Kidney (tissue), 14 donors: Measurements from ENCODE around the gene HIVEP3. TPM values are rescaled to one million over a fixed set of nuclear protein-coding genes. Genes with fewer than 3 reads are reported as not detected.

Source experiments
- DNase-seq, 5 donors: peaks; one replicate each; pipeline ENCODE4 v3.0.0-alpha.2; 2013 to 2020
- FAIRE-seq: peaks from 2 replicates; lab custom pipeline; 2012; peaks lifted over from hg19 to GRCh38; lab: Jason Lieb, UNC
- H3K27ac ChIP-seq, 2 donors: one replicate each; pipeline ENCODE4 v1.7.0; 2013; ENCODE audit warnings: low read depth in 2 of 2, low read length in 2 of 2, inconsistent platforms in 1 of 2
- H3K27me3 ChIP-seq: one replicate; pipeline ENCODE4 v1.7.1; 2013; ENCODE audit warnings: low read length, inconsistent platforms; ENCODE audit not compliant: control insufficient read depth, insufficient read depth
- H3K36me3 ChIP-seq, 3 donors: one replicate each; pipeline versions ENCODE4 v1.7.0 to v1.7.1; 2013; ENCODE audit warnings: low read length in 3 of 3, control low read depth in 1 of 3, inconsistent platforms in 1 of 3; ENCODE audit not compliant: insufficient read depth in 3 of 3, control insufficient read depth in 2 of 3
- H3K4me1 ChIP-seq, 3 donors: one replicate each; pipeline versions ENCODE4 v1.7.0 to v1.7.1; 2013; ENCODE audit warnings: low read length in 3 of 3, inconsistent platforms in 1 of 3, low read depth in 1 of 3; ENCODE audit not compliant: control insufficient read depth in 2 of 3, insufficient read depth in 2 of 3
- H3K4me3 ChIP-seq, 3 donors: one replicate each; pipeline versions ENCODE4 v1.7.0 to v1.8.1; 2013; ENCODE audit warnings: low read length in 3 of 3, control low read depth in 1 of 3, inconsistent platforms in 1 of 3
- H3K9ac ChIP-seq, 3 donors: one replicate each; pipeline versions ENCODE4 v1.7.0 to v1.7.1; 2013; ENCODE audit warnings: low read length in 3 of 3, control low read depth in 1 of 3, inconsistent platforms in 1 of 3
- H3K9me3 ChIP-seq, 3 donors: one replicate each; pipeline versions ENCODE4 v1.7.0 to v1.7.1; 2013; ENCODE audit warnings: low read length in 3 of 3, control low read depth in 1 of 3, inconsistent platforms in 1 of 3; ENCODE audit not compliant: control insufficient read depth in 2 of 3, insufficient read depth in 1 of 3
- CTCF ChIP-seq: IDR thresholded peaks from 3 replicates; pipeline ENCODE4 v1.5.1; 2012; ENCODE audit warnings: mild to moderate bottlenecking, moderate library complexity, borderline replicate concordance; ENCODE audit not compliant: insufficient read depth; ENCODE audit errors: extremely low read depth
- intact Hi-C: fragments of 100-400 bp; cut with DNase I; formaldehyde crosslinking; loops from one replicate; pipeline ENCODE4 v1.11.1; 2022
- polyA plus RNA-seq: library from polyadenylated mRNA; stranded (reverse); fragments of 350-450 nt; fragmentation: Illumina TruSeq; extraction: RNeasy Lipid Tissue Mini Kit (QIAGEN cat#74804); gene quantifications from one replicate; pipeline ENCODE4 v1.2.3, GENCODE V29; 2014; ENCODE audit warnings: low read depth, low replicate concordance; ENCODE audit not compliant: insufficient read depth
- total RNA-seq: library from RNA; stranded (reverse); fragmentation: NEBNext Ultra II Directional; extraction: Animal tissue kit (Norgen Biotek cat#: 25700); gene quantifications from one replicate; pipeline ENCODE4 v1.2.1, GENCODE V29; 2021
- donor health status: control.
- donor health status: control.
- donor health status: control.
- donor health status: control.
- donor health status: control.
- donor health status: DM: yes; HTN: yes; CAD: no.
- donor health status: Normal renal cell carcinoma (clear cell type).

The HIVEP3 gene
- total and polyA plus RNA-seq, 2 donors from 2014 or later = 3.5 to 11.0 TPM

GRCh38 chr1:41468122-41468762 lies 450.5 kb downstream of the HIVEP3 start:
- peak in 1 of 5 donors; percentile 37 for DNase-seq
- no peak overlapping the region for H3K27ac ChIP-seq
- intact Hi-C loops = no loop called here
- TF ChIP-seq CTCF = no peak
- no peaks in the 10 kb centered on the region for H3K27me3 ChIP-seq
- H3K9me3 ChIP-seq = no peaks in the 10 kb centered on the region
- H3K4me3 ChIP-seq = no peak overlapping the region
- no peak overlapping the region for H3K9ac ChIP-seq
- H3K36me3 ChIP-seq = no peaks in the 10 kb centered on the region
- H3K4me1 ChIP-seq = no peaks in the 10 kb centered on the region
- FAIRE-seq = no peak

GRCh38 chr1:41467673-41468072 lies 451.0 kb downstream of the HIVEP3 start:
- intact Hi-C loops = no loop called here
- H3K4me1 ChIP-seq = no peaks in the 10 kb centered on the region
- no peaks in the 10 kb centered on the region for H3K27me3 ChIP-seq
- no peak overlapping the region for H3K4me3 ChIP-seq
- H3K27ac ChIP-seq = no peak overlapping the region
- FAIRE-seq = no peak
- DNase-seq = no peak
- H3K36me3 ChIP-seq = no peaks in the 10 kb centered on the region
- H3K9ac ChIP-seq = no peak overlapping the region
- TF ChIP-seq CTCF = no peak
- no peaks in the 10 kb centered on the region for H3K9me3 ChIP-seq

GRCh38 chr1:41466146-41466545 lies 452.6 kb downstream of the HIVEP3 start:
- H3K27me3 ChIP-seq = no peaks in the 10 kb centered on the region

More at GRCh38 chr1:41466146-41466545, 452.6 kb downstream of the HIVEP3 start:
- no peak for TF ChIP-seq CTCF
- intact Hi-C loops = no loop called here
- DNase-seq = no peak
- Histone ChIP-seq H3K27ac (no peak overlapping the region), H3K9ac (no peak overlapping the region), H3K9me3 (no peaks in the 10 kb centered on the region), H3K4me3 (no peak overlapping the region), H3K36me3 (no peaks in the 10 kb centered on the region), H3K4me1 (no peaks in the 10 kb centered on the region)
- FAIRE-seq = no peak
